ENCODE measurements around the gene BTBD9. TPM values are rescaled to one million over a fixed set of nuclear protein-coding genes. Genes with fewer than 3 reads are reported as not detected.
A peak's percentile ranks its signal among the peaks of the same experiment; 100 is the strongest.

Gene BTBD9
- total RNA-seq, 1 donor from 2014 or later, result 10.3 TPM

GRCh38 chr6:38566295-38567030 is 73.3 kb downstream of the BTBD9 start:
- Histone ChIP-seq H3K9me3 (ENCODE audit: insufficient read depth, low read depth, low read length) (no peaks in the 10 kb centered on the region), H4K20me1 (ENCODE audit: insufficient read depth, low read length) (no peaks in the 10 kb centered on the region), H2AFZ (ENCODE audit: low read depth, low read length) (no peak overlapping the region), H3K4me2 (ENCODE audit: low read length) (peak overlapping the region; percentile 31), H3K9ac (ENCODE audit: low read length) (no peak overlapping the region), H3K27me3 (ENCODE audit: insufficient read depth, low read length) (no peaks in the 10 kb centered on the region), H3K36me3 (ENCODE audit: insufficient read depth, low read length) (no peaks in the 10 kb centered on the region), H3K4me3 (ENCODE audit: insufficient read depth, low read depth, low read length) (no peak overlapping the region), H3K79me2 (ENCODE audit: insufficient read depth, low read length) (no peaks in the 10 kb centered on the region), H3K4me1 (ENCODE audit: insufficient read depth, low read length) (peaks cover 14% of the 10 kb centered on the region), H3K27ac (ENCODE audit: low read depth, low read length) (no peak overlapping the region)
- Mint-ChIP-seq H3K36me3 (ENCODE audit: low read depth, unreplicated experiment) (no peaks in the 10 kb centered on the region), H3K4me1 (ENCODE audit: low read depth, unreplicated experiment) (peaks cover 4% of the 10 kb centered on the region), H3K27ac (ENCODE audit: unreplicated experiment) (no peak overlapping the region), H3K27me3 (ENCODE audit: low read depth, unreplicated experiment) (no peaks in the 10 kb centered on the region), H3K4me3 (ENCODE audit: unreplicated experiment) (no peak overlapping the region), H3K9me3 (ENCODE audit: unreplicated experiment) (no peaks in the 10 kb centered on the region)
- TF ChIP-seq CTCF (IDR thresholded peaks at IDR 0.05; ENCODE audit: insufficient read depth, low read depth, low read length), result no peak
- TF ChIP-seq EZH2 (IDR thresholded peaks at IDR 0.05; ENCODE audit: insufficient read depth, low read length), result no peak
- no peak for DNase-seq (ENCODE audit: low read depth)
- FAIRE-seq, result peak; percentile 58

GRCh38 chr6:38564301-38564700 is 75.4 kb downstream of the BTBD9 start:
- Mint-ChIP-seq H3K4me1 (ENCODE audit: low read depth, unreplicated experiment) (peaks cover 4% of the 10 kb centered on the region), H3K27me3 (ENCODE audit: low read depth, unreplicated experiment) (no peaks in the 10 kb centered on the region), H3K4me3 (ENCODE audit: unreplicated experiment) (no peak overlapping the region), H3K27ac (ENCODE audit: unreplicated experiment) (no peak overlapping the region), H3K9me3 (ENCODE audit: unreplicated experiment) (no peaks in the 10 kb centered on the region), H3K36me3 (ENCODE audit: low read depth, unreplicated experiment) (no peaks in the 10 kb centered on the region)
- FAIRE-seq (no peak), DNase-seq (ENCODE audit: low read depth) (no peak)
- peaks cover 14% of the 10 kb centered on the region for H3K4me1 ChIP-seq (ENCODE audit: insufficient read depth, low read length)
- no peak overlapping the region for H3K4me2 ChIP-seq (ENCODE audit: low read length)
- no peak overlapping the region for H3K4me3 ChIP-seq (ENCODE audit: insufficient read depth, low read depth, low read length)
- TF ChIP-seq EZH2 (IDR thresholded peaks at IDR 0.05; ENCODE audit: insufficient read depth, low read length) (no peak), CTCF (IDR thresholded peaks at IDR 0.05; ENCODE audit: insufficient read depth, low read depth, low read length) (no peak)
- no peaks in the 10 kb centered on the region for H4K20me1 ChIP-seq (ENCODE audit: insufficient read depth, low read length)
- H3K36me3 ChIP-seq (ENCODE audit: insufficient read depth, low read length), result no peaks in the 10 kb centered on the region
- H3K79me2 ChIP-seq (ENCODE audit: insufficient read depth, low read length), result no peaks in the 10 kb centered on the region
- H3K9me3 ChIP-seq (ENCODE audit: insufficient read depth, low read depth, low read length), result no peaks in the 10 kb centered on the region
- no peak overlapping the region for H3K9ac ChIP-seq (ENCODE audit: low read length)
- H2AFZ ChIP-seq (ENCODE audit: low read depth, low read length), result no peak overlapping the region
- H3K27me3 ChIP-seq (ENCODE audit: insufficient read depth, low read length), result no peaks in the 10 kb centered on the region
- H3K27ac ChIP-seq (ENCODE audit: low read depth, low read length), result no peak overlapping the region

GRCh38 chr6:38555606-38556005 is 84.1 kb downstream of the BTBD9 start:
- no peaks in the 10 kb centered on the region for H3K27me3 ChIP-seq (ENCODE audit: insufficient read depth, low read length)
- no peak for FAIRE-seq
- no peaks in the 10 kb centered on the region for H3K36me3 Mint-ChIP-seq (ENCODE audit: low read depth, unreplicated experiment)
- no peak overlapping the region for H2AFZ ChIP-seq (ENCODE audit: low read depth, low read length)
- no peaks in the 10 kb centered on the region for H3K36me3 ChIP-seq (ENCODE audit: insufficient read depth, low read length)
- no peaks in the 10 kb centered on the region for H3K27me3 Mint-ChIP-seq (ENCODE audit: low read depth, unreplicated experiment)
- no peak overlapping the region for H3K4me3 Mint-ChIP-seq (ENCODE audit: unreplicated experiment)
- peaks cover 9% of the 10 kb centered on the region for H3K4me1 ChIP-seq (ENCODE audit: insufficient read depth, low read length)
- no peak overlapping the region for H3K4me3 ChIP-seq (ENCODE audit: insufficient read depth, low read depth, low read length)
- TF ChIP-seq EZH2 (IDR thresholded peaks at IDR 0.05; ENCODE audit: insufficient read depth, low read length), result no peak
- no peak for TF ChIP-seq CTCF (IDR thresholded peaks at IDR 0.05; ENCODE audit: insufficient read depth, low read depth, low read length)
- no peak for DNase-seq (ENCODE audit: low read depth)
- H3K9me3 Mint-ChIP-seq (ENCODE audit: unreplicated experiment), result no peaks in the 10 kb centered on the region
- H3K4me1 Mint-ChIP-seq (ENCODE audit: low read depth, unreplicated experiment), result peaks cover 8% of the 10 kb centered on the region
- no peak overlapping the region for H3K4me2 ChIP-seq (ENCODE audit: low read length)
- no peaks in the 10 kb centered on the region for H3K9me3 ChIP-seq (ENCODE audit: insufficient read depth, low read depth, low read length)
- no peak overlapping the region for H3K9ac ChIP-seq (ENCODE audit: low read length)
- no peak overlapping the region for H3K27ac Mint-ChIP-seq (ENCODE audit: unreplicated experiment)
- H3K79me2 ChIP-seq (ENCODE audit: insufficient read depth, low read length), result no peaks in the 10 kb centered on the region
- H3K27ac ChIP-seq (ENCODE audit: low read depth, low read length), result no peak overlapping the region
- H4K20me1 ChIP-seq (ENCODE audit: insufficient read depth, low read length), result peaks cover 6% of the 10 kb centered on the region
